T-helper 2 cell treated with Interferon-gamma antibody and Interleukin-4, amounts not matched to agents 5 μg/mL and 100 μg/mL, for 36 hours (primary cell): ENCODE results near the gene UBL4B.

ENCODE experiments used
- DNase-seq: peaks from one replicate; pipeline ENCODE4 v3.0.0; 2021; ENCODE audit warnings: low spot score
- H3K27ac Mint-ChIP-seq: one replicate; pipeline ENCODE4 v1.8.0; 2021; ENCODE audit warnings: mild to moderate bottlenecking, mixed read lengths
- H3K27me3 Mint-ChIP-seq: one replicate; pipeline ENCODE4 v1.8.0; 2021; ENCODE audit warnings: low read depth, mixed read lengths
- H3K36me3 Mint-ChIP-seq: one replicate; pipeline ENCODE4 v1.8.0; 2021; ENCODE audit warnings: low read depth, mixed read lengths
- H3K4me1 Mint-ChIP-seq: one replicate; pipeline ENCODE4 v1.8.0; 2021; ENCODE audit warnings: low read depth, mixed read lengths
- H3K4me3 Mint-ChIP-seq: one replicate; pipeline ENCODE4 v1.8.0; 2022; ENCODE audit warnings: mild to moderate bottlenecking, moderate library complexity, mixed read lengths
- H3K9me3 Mint-ChIP-seq: one replicate; pipeline ENCODE4 v1.8.0; 2021; ENCODE audit warnings: mixed read lengths

The UBL4B gene

GRCh38 chr1:110114173-110114572 lies 1.9 kb downstream of the UBL4B start:
- DNase-seq = no peak
- no peaks in the 10 kb centered on the region for H3K4me1 Mint-ChIP-seq
- H3K9me3 Mint-ChIP-seq = no peaks in the 10 kb centered on the region
- no peaks in the 10 kb centered on the region for H3K36me3 Mint-ChIP-seq
- peaks cover 19% of the 10 kb centered on the region for H3K27me3 Mint-ChIP-seq
- H3K27ac Mint-ChIP-seq = no peak overlapping the region
- H3K4me3 Mint-ChIP-seq = no peak overlapping the region

DNA sequence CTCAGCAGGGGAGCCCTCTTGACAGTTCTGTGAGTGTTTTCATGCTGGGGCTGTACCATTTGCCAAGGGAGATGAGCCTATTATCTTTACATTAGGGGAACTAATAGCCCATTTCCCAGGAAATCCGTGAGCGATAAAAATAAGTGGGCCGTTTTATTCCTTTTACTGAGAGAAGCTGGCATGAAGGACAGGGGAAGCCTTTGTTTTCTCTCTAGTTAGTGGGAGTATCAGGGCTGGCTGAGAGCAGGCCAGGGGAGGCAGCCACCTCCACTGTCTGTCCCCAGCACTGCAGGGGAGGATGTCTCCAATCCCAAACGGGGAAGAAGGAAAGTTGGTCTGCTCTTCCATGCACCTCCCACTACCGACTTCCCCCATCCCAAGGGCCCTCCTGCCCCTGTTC lies 2.5 kb downstream of the UBL4B start:
- H3K36me3 Mint-ChIP-seq = no peaks in the 10 kb centered on the region
- H3K4me1 Mint-ChIP-seq = no peaks in the 10 kb centered on the region

GRCh38 chr1:110118636-110119396 lies 6.6 kb downstream of the UBL4B start:
- DNase-seq = no peak
- H3K4me3 Mint-ChIP-seq = no peak overlapping the region

More for the DNA sequence above, 2.5 kb downstream of the UBL4B start:
- Mint-ChIP-seq H3K27me3 (peaks cover 17% of the 10 kb centered on the region), H3K27ac (no peak overlapping the region), H3K9me3 (no peaks in the 10 kb centered on the region), H3K4me3 (no peak overlapping the region)
- DNase-seq = no peak

GRCh38 chr1:110119843-110120242 lies 7.6 kb downstream of the UBL4B start:
- H3K27ac Mint-ChIP-seq = no peak overlapping the region
- no peaks in the 10 kb centered on the region for H3K4me1 Mint-ChIP-seq
- DNase-seq = no peak
- peaks cover 14% of the 10 kb centered on the region for H3K9me3 Mint-ChIP-seq
- H3K36me3 Mint-ChIP-seq = peaks cover 5% of the 10 kb centered on the region
- H3K27me3 Mint-ChIP-seq = peaks cover 17% of the 10 kb centered on the region
- no peak overlapping the region for H3K4me3 Mint-ChIP-seq

More at GRCh38 chr1:110118636-110119396, 6.6 kb downstream of the UBL4B start:
- Mint-ChIP-seq H3K4me1 (no peaks in the 10 kb centered on the region), H3K27ac (no peak overlapping the region), H3K9me3 (peaks cover 14% of the 10 kb centered on the region), H3K36me3 (peaks cover 5% of the 10 kb centered on the region), H3K27me3 (peaks cover 16% of the 10 kb centered on the region)

- H3K27me3 Mint-ChIP-seq = peaks cover 11% of the 10 kb centered on the region
- DNase-seq = no peak
- peaks cover 14% of the 10 kb centered on the region for H3K9me3 Mint-ChIP-seq
- H3K4me1 Mint-ChIP-seq = no peaks in the 10 kb centered on the region
- H3K4me3 Mint-ChIP-seq = no peak overlapping the region
- peaks cover 5% of the 10 kb centered on the region for H3K36me3 Mint-ChIP-seq
- no peak overlapping the region for H3K27ac Mint-ChIP-seq
These were observed 8.8 kb downstream of the UBL4B start for GRCh38 chr1:110120960-110121561.

DNA sequence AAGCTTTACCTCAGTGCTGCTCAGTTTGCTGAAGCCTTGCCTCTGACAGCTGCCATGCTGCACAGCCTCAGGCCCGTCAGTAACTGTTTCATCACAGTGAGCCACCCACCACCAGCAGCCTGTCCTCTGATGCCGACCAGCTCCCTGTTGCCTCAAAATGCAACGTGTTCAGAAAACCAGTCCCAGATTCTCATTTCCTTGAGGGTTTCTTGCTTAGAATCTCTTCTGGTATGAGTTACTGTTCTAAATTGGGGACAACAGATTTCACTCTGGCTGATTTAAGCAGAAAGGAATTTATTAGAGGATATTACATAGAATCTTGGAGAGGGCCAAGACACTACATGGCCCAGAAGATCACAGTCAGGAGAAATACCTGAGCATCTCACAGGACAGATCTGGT lies 11.0 kb downstream of the UBL4B start:
- H3K4me1 Mint-ChIP-seq = no peaks in the 10 kb centered on the region
- peaks cover 5% of the 10 kb centered on the region for H3K36me3 Mint-ChIP-seq
- no peak overlapping the region for H3K4me3 Mint-ChIP-seq
- no peak for DNase-seq
- peaks cover 14% of the 10 kb centered on the region for H3K9me3 Mint-ChIP-seq
- H3K27me3 Mint-ChIP-seq = peaks cover 11% of the 10 kb centered on the region
- no peak overlapping the region for H3K27ac Mint-ChIP-seq

DNA sequence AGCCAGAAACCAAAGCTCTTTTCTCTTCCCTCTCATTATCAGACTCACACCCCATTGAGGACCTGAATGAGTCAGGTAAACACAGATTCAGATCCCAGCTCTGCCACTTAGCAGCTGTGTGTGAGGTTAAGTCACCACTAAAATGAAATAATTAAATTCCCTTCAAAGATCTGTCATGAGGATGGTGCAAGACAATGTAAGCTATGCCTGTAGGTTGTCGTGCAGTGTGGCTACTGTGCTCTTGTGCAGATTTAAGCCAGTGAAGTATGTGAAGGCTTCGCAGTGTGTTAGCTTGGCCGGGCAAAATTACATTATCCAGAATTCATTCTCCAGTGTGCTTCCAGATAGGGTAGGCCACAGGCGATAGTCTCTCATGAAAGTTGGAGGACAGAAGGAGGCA lies 13.6 kb downstream of the UBL4B start:
- H3K27ac Mint-ChIP-seq = no peak overlapping the region
- no peak overlapping the region for H3K4me3 Mint-ChIP-seq
- H3K27me3 Mint-ChIP-seq = peaks cover 31% of the 10 kb centered on the region
- no peaks in the 10 kb centered on the region for H3K4me1 Mint-ChIP-seq
- H3K36me3 Mint-ChIP-seq = no peaks in the 10 kb centered on the region
- peaks cover 7% of the 10 kb centered on the region for H3K9me3 Mint-ChIP-seq
- DNase-seq = no peak

- H3K27me3 Mint-ChIP-seq = peaks cover 45% of the 10 kb centered on the region
These were observed 17.9 kb downstream of the UBL4B start for GRCh38 chr1:110130113-110130591.

GRCh38 chr1:110130989-110131388 lies 18.7 kb downstream of the UBL4B start:
- Mint-ChIP-seq H3K9me3 (no peaks in the 10 kb centered on the region), H3K4me3 (no peak overlapping the region), H3K27me3 (peaks cover 49% of the 10 kb centered on the region), H3K4me1 (no peaks in the 10 kb centered on the region), H3K27ac (no peak overlapping the region), H3K36me3 (no peaks in the 10 kb centered on the region)
- no peak for DNase-seq

More at GRCh38 chr1:110130113-110130591, 17.9 kb downstream of the UBL4B start:
- no peak for DNase-seq
- H3K27ac Mint-ChIP-seq = no peak overlapping the region
- no peak overlapping the region for H3K4me3 Mint-ChIP-seq
- H3K9me3 Mint-ChIP-seq = no peaks in the 10 kb centered on the region
- H3K36me3 Mint-ChIP-seq = no peaks in the 10 kb centered on the region
- H3K4me1 Mint-ChIP-seq = no peaks in the 10 kb centered on the region

- Mint-ChIP-seq H3K9me3 (no peaks in the 10 kb centered on the region), H3K27me3 (peaks cover 63% of the 10 kb centered on the region), H3K4me1 (peaks cover 7% of the 10 kb centered on the region), H3K27ac (no peak overlapping the region), H3K4me3 (no peak overlapping the region), H3K36me3 (no peaks in the 10 kb centered on the region)
- DNase-seq = no peak
These were observed 20.4 kb downstream of the UBL4B start for GRCh38 chr1:110132682-110133081.

DNA sequence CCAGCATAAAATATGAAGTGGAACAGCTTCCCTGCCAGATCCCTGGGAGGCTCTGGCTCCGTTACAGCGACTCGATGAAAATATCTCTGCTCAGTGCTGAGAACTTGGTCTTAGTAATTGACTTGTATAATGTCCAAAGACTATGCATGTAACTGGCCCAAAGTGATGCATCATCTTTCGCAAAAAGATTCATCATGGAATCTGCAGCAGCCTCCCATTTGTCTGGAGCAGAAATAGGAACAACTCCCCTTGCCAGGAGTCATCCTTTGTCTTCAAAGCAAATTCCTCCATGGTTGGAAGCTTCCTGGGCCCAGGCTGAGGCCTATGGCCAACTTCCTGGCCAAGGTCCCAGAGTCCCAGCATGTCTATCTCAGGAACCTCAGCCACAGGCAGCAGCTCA lies 21.2 kb downstream of the UBL4B start:
- DNase-seq = no peak
- Mint-ChIP-seq H3K36me3 (no peaks in the 10 kb centered on the region), H3K27ac (no peak overlapping the region), H3K4me3 (no peak overlapping the region), H3K4me1 (peaks cover 7% of the 10 kb centered on the region), H3K27me3 (peaks cover 66% of the 10 kb centered on the region), H3K9me3 (no peaks in the 10 kb centered on the region)

DNA sequence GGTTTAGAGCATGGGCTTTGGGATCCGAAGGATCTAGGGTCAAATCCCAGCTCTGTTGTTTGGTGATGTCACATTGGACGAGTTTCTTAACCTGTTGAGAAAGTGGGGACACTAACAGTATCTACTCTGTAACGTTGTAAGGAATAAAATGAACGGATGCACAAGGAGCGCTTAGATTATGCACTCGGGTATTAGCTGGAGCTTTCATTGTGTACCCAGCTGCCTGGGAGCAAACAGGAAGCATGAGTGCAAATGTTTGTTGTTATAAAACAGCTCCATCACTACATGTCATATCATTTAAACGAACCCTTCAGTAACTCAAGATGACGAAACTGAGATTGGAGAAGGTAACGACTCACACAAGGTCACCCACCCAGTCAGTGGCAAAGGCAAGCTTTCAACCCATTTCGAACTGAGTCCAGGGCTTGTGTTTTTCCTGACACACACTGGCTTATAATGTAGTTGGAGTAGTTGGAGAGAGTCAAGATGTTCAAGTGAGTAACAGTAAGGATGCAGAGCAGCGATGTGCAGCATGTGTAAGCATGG lies 21.9 kb downstream of the UBL4B start:
- DNase-seq = no peak
- Mint-ChIP-seq H3K27ac (no peak overlapping the region), H3K4me3 (no peak overlapping the region), H3K9me3 (no peaks in the 10 kb centered on the region), H3K36me3 (no peaks in the 10 kb centered on the region), H3K27me3 (peaks cover 67% of the 10 kb centered on the region), H3K4me1 (peaks cover 7% of the 10 kb centered on the region)

- Mint-ChIP-seq H3K4me3 (no peak overlapping the region), H3K9me3 (no peaks in the 10 kb centered on the region), H3K4me1 (peaks cover 7% of the 10 kb centered on the region), H3K27ac (no peak overlapping the region), H3K27me3 (peaks cover 61% of the 10 kb centered on the region), H3K36me3 (no peaks in the 10 kb centered on the region)
- no peak for DNase-seq
These were observed 23.0 kb downstream of the UBL4B start for GRCh38 chr1:110135246-110135645.

DNA sequence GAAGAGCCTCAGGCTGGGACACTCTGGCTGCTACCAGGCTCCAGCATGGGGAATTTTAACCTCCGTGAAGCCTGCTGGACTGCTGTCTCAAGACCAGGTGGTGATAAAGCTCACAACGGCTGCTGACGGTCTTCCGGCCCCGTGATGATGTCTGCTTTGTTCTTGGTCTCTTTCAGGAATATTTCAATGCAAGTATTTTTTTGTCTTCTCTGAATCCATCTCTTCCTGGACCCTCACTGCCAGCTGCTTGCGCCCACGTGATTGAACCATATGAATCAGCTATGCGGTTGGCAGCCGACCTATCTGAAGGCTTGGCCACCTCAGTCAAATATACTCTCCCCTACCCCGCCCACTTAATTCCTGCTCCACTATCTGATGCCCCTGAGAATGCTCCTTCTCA lies 23.4 kb downstream of the UBL4B start:
- Mint-ChIP-seq H3K4me3 (no peak overlapping the region), H3K27ac (no peak overlapping the region), H3K36me3 (no peaks in the 10 kb centered on the region), H3K27me3 (peaks cover 59% of the 10 kb centered on the region), H3K9me3 (no peaks in the 10 kb centered on the region), H3K4me1 (peaks cover 7% of the 10 kb centered on the region)
- DNase-seq = no peak
